MV-4-11 (cell line): ENCODE results near the gene FCSK.

Source experiments
- DNase-seq: peaks from one replicate; lab custom pipeline; 2025; lab: John Stamatoyannopoulos, UW

FCSK gene

GRCh38 chr16:70455910-70456309, 1.5 kb downstream of the FCSK start:
- no peak for DNase-seq

GRCh38 chr16:70457446-70458166, 3.2 kb downstream of the FCSK start:
- no peak for DNase-seq

- DNase-seq, result peak; percentile 9
These were observed 6.4 kb downstream of the FCSK start for GRCh38 chr16:70460737-70461261.

GRCh38 chr16:70463235-70463634, 8.8 kb downstream of the FCSK start:
- DNase-seq, result no peak

- DNase-seq, result no peak
These were observed 11.8 kb downstream of the FCSK start for GRCh38 chr16:70465999-70466804.

GRCh38 chr16:70466805-70467076, 12.3 kb downstream of the FCSK start:
- no peak for DNase-seq

GRCh38 chr16:70467113-70467512, 12.7 kb downstream of the FCSK start:
- no peak for DNase-seq

- no peak for DNase-seq
These were observed 13.2 kb downstream of the FCSK start for GRCh38 chr16:70467608-70468007.

- no peak for DNase-seq
These were observed 14.6 kb downstream of the FCSK start for GRCh38 chr16:70468776-70469525.

- no peak for DNase-seq
These were observed 15.9 kb downstream of the FCSK start for GRCh38 chr16:70470141-70470926.

- DNase-seq, result no peak
These were observed 16.5 kb downstream of the FCSK start for GRCh38 chr16:70470927-70471341.

- DNase-seq, result no peak
These were observed 18.5 kb downstream of the FCSK start for GRCh38 chr16:70472786-70473433.

GRCh38 chr16:70473446-70474319, 19.3 kb downstream of the FCSK start:
- DNase-seq, result no peak

- no peak for DNase-seq
These were observed 20.1 kb downstream of the FCSK start for GRCh38 chr16:70474320-70475053.

GRCh38 chr16:70475054-70475871, 20.9 kb downstream of the FCSK start:
- DNase-seq, result no peak

- DNase-seq, result peak; percentile 95
These were observed 22.1 kb downstream of the FCSK start for GRCh38 chr16:70476272-70477020.

- DNase-seq, result no peak
These were observed 23.8 kb downstream of the FCSK start for GRCh38 chr16:70478169-70478568.

- no peak for DNase-seq
These were observed 24.5 kb downstream of the FCSK start for GRCh38 chr16:70478912-70479341.
